Measurements from ENCODE around the gene DRAXIN. TPM values are rescaled to one million over a fixed set of nuclear protein-coding genes. Genes with fewer than 3 reads are reported as not detected.
A peak's percentile ranks its signal among the peaks of the same experiment; 100 is the strongest.

The DRAXIN gene
- total RNA-seq, 1 donor from 2014 or later, result 0.09 TPM

GRCh38 chr1:11691928-11692711 lies 610 bp downstream of the DRAXIN start:
- Histone ChIP-seq H3K27ac (no peak overlapping the region), H3K4me1 (peaks cover 9% of the 10 kb centered on the region), H3K27me3 (peaks cover 56% of the 10 kb centered on the region), H3K4me3 (no peak overlapping the region), H3K36me3 (no peaks in the 10 kb centered on the region), H3K9me3 (no peaks in the 10 kb centered on the region)
- no peak for DNase-seq
- TF ChIP-seq, protein P1, sequence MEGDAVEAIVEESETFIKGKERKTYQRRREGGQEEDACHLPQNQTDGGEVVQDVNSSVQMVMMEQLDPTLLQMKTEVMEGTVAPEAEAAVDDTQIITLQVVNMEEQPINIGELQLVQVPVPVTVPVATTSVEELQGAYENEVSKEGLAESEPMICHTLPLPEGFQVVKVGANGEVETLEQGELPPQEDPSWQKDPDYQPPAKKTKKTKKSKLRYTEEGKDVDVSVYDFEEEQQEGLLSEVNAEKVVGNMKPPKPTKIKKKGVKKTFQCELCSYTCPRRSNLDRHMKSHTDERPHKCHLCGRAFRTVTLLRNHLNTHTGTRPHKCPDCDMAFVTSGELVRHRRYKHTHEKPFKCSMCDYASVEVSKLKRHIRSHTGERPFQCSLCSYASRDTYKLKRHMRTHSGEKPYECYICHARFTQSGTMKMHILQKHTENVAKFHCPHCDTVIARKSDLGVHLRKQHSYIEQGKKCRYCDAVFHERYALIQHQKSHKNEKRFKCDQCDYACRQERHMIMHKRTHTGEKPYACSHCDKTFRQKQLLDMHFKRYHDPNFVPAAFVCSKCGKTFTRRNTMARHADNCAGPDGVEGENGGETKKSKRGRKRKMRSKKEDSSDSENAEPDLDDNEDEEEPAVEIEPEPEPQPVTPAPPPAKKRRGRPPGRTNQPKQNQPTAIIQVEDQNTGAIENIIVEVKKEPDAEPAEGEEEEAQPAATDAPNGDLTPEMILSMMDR (IDR thresholded peaks at IDR 0.05), result no peak
- intact Hi-C loops (cut with DNase I), result no loop called here
- ATAC-seq, result no peak

DNA sequence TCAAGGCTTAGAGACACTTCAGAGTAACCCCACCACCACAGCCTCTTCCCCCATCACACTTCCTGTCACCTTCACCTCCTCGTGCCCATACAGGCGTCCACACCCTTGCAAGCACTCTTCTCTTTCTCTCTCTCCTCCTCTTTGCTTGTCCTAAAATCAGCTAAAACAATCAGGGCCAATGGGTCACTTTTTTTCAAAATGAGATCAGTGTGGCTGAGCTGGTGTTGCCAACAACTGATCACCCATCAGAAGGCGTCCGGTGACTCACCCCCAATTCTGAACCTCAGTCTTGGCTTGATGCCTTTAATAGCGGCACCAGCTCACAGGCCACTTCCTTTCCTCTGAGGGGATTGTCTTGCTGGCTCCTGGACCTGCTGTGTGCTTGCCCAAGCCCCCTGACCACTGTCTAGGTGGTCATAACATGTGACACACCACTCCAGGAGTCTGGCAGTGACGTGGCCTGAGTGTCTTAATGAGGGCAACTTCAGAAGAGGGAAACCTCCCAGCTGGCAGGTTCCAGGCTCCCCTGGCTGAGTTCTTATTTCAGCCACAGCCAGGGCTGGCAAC lies 1.6 kb downstream of the DRAXIN start:
- H3K27ac ChIP-seq, result no peak overlapping the region
- intact Hi-C loops (cut with DNase I), result no loop called here

GRCh38 chr1:11693917-11694316 lies 2.4 kb downstream of the DRAXIN start:
- Histone ChIP-seq H3K27ac (no peak overlapping the region), H3K4me1 (peaks cover 9% of the 10 kb centered on the region), H3K36me3 (no peaks in the 10 kb centered on the region), H3K27me3 (peaks cover 50% of the 10 kb centered on the region), H3K9me3 (no peaks in the 10 kb centered on the region), H3K4me3 (no peak overlapping the region)
- DNase-seq, result no peak
- intact Hi-C loops (cut with DNase I), result no loop called here
- ATAC-seq, result no peak
- TF ChIP-seq, protein P1 (IDR thresholded peaks at IDR 0.05), result no peak

More for the DNA sequence above, 1.6 kb downstream of the DRAXIN start:
- ATAC-seq (peak; percentile 50), DNase-seq (no peak)
- H3K27me3 ChIP-seq, result peaks cover 56% of the 10 kb centered on the region
- H3K4me1 ChIP-seq, result peaks cover 9% of the 10 kb centered on the region
- no peaks in the 10 kb centered on the region for H3K36me3 ChIP-seq
- H3K9me3 ChIP-seq, result no peaks in the 10 kb centered on the region
- TF ChIP-seq, protein P1 (IDR thresholded peaks at IDR 0.05), result no peak
- H3K4me3 ChIP-seq, result no peak overlapping the region

GRCh38 chr1:11695861-11696260 lies 4.4 kb downstream of the DRAXIN start:
- Histone ChIP-seq H3K4me3 (no peak overlapping the region), H3K27ac (no peak overlapping the region), H3K27me3 (peaks cover 44% of the 10 kb centered on the region), H3K9me3 (no peaks in the 10 kb centered on the region), H3K36me3 (no peaks in the 10 kb centered on the region), H3K4me1 (peaks cover 5% of the 10 kb centered on the region)
- no peak for ATAC-seq
- intact Hi-C loops (cut with DNase I), result no loop called here
- no peak for DNase-seq
- TF ChIP-seq, protein P1 (IDR thresholded peaks at IDR 0.05), result no peak

GRCh38 chr1:11697188-11697892 lies 5.8 kb downstream of the DRAXIN start:
- DNase-seq, result no peak
- H3K27ac ChIP-seq, result no peak overlapping the region
- H3K9me3 ChIP-seq, result no peaks in the 10 kb centered on the region
- H3K36me3 ChIP-seq, result no peaks in the 10 kb centered on the region
- intact Hi-C loops (cut with DNase I), result no loop called here
- no peak overlapping the region for H3K4me3 ChIP-seq
- TF ChIP-seq, protein P1 (IDR thresholded peaks at IDR 0.05), result no peak
- H3K4me1 ChIP-seq, result peaks cover 4% of the 10 kb centered on the region
- ATAC-seq, result no peak
- H3K27me3 ChIP-seq, result peaks cover 35% of the 10 kb centered on the region
